Activated CD8-positive, alpha-beta T cell treated with anti-CD3 and anti-CD28 coated beads for 36 hours (primary cell): Measurements from ENCODE around the gene SLC4A8. TPM values are rescaled to one million over a fixed set of nuclear protein-coding genes. Genes with fewer than 3 reads are reported as not detected.
A peak's percentile ranks its signal among the peaks of the same experiment; 100 is the strongest.

Experiments
- ATAC-seq: fragments of 200-7000 bp; cut with Tn5 transposase; one replicate; pipeline ENCODE4 v1.10.0; 2021; ENCODE audit warnings: mild to moderate bottlenecking, moderate library complexity
- CTCF ChIA-PET: fragments of 350-600 bp; sonication (Branson Sonifier 250); formaldehyde crosslinking; loops from one replicate; lab custom pipeline; 2021; ENCODE audit warnings: antibody characterized with exemption; lab: Charles Lee
- POLR2A ChIA-PET: fragments of 350-600 bp; sonication (Branson Sonifier 250); formaldehyde crosslinking; loops from one replicate; lab custom pipeline; 2021; ENCODE audit warnings: antibody characterized with exemption; lab: Charles Lee
- DNase-seq: peaks from one replicate; pipeline ENCODE4 v3.0.0-alpha.2; 2020
- H3K27ac Mint-ChIP-seq: one replicate; pipeline ENCODE4 v1.8.0; 2021; ENCODE audit warnings: mild to moderate bottlenecking, mixed read lengths
- H3K27me3 Mint-ChIP-seq: one replicate; pipeline ENCODE4 v1.8.0; 2021; ENCODE audit warnings: mixed read lengths
- H3K36me3 Mint-ChIP-seq: one replicate; pipeline ENCODE4 v1.8.0; 2021; ENCODE audit warnings: low read depth, mixed read lengths
- H3K4me1 Mint-ChIP-seq: one replicate; pipeline ENCODE4 v1.8.0; 2021; ENCODE audit warnings: low read depth, mixed read lengths
- H3K4me3 Mint-ChIP-seq: one replicate; pipeline ENCODE4 v1.8.0; 2021; ENCODE audit warnings: mild to moderate bottlenecking, moderate library complexity, mixed read lengths
- H3K9me3 Mint-ChIP-seq: one replicate; pipeline ENCODE4 v1.8.0; 2021; ENCODE audit warnings: mixed read lengths
- CTCF ChIP-seq: fragments of 200-600 bp; IDR thresholded peaks from one replicate; pipeline ENCODE4 v1.8.0; 2022; ENCODE audit warnings: antibody characterized with exemption, mild to moderate bottlenecking
- intact Hi-C: fragments of 100-400 bp; cut with micrococcal nuclease; formaldehyde crosslinking; loops from one replicate; pipeline ENCODE4 v1.10.0; 2022
- total RNA-seq, 2 experiments: library from RNA; stranded (reverse); gene quantifications; one replicate each; pipeline ENCODE4 v1.2.3, GENCODE V29; 2021

The SLC4A8 gene
- total RNA-seq, 2 experiments from 2014 or later, result 1.1 to 2.7 TPM

GRCh38 chr12:51472984-51473383 lies 48.4 kb downstream of the SLC4A8 start:
- Mint-ChIP-seq H3K27ac (no peak overlapping the region), H3K9me3 (no peaks in the 10 kb centered on the region), H3K36me3 (no peaks in the 10 kb centered on the region), H3K4me3 (no peak overlapping the region), H3K4me1 (no peaks in the 10 kb centered on the region), H3K27me3 (no peaks in the 10 kb centered on the region)
- ChIA-PET POLR2A (no interaction called here), CTCF (no interaction called here)
- intact Hi-C loops, result no loop called here
- no peak for TF ChIP-seq CTCF
- ATAC-seq, result no peak
- DNase-seq, result no peak

GRCh38 chr12:51473947-51474346 lies 49.3 kb downstream of the SLC4A8 start:
- intact Hi-C loops, result no loop called here
- H3K4me1 Mint-ChIP-seq, result no peaks in the 10 kb centered on the region
- H3K27ac Mint-ChIP-seq, result no peak overlapping the region
- ChIA-PET POLR2A (interaction anchor here (0.9 kb wide), 1 partner anchor 105 kb away, joined by 3 read pairs; no protein-coding TSS in a partner anchor), CTCF (no interaction called here)
- no peak for DNase-seq
- no peaks in the 10 kb centered on the region for H3K27me3 Mint-ChIP-seq
- TF ChIP-seq CTCF, result no peak
- H3K36me3 Mint-ChIP-seq, result no peaks in the 10 kb centered on the region
- no peaks in the 10 kb centered on the region for H3K9me3 Mint-ChIP-seq
- no peak overlapping the region for H3K4me3 Mint-ChIP-seq
- no peak for ATAC-seq

GRCh38 chr12:51475543-51475942 lies 50.9 kb downstream of the SLC4A8 start:
- H3K36me3 Mint-ChIP-seq, result no peaks in the 10 kb centered on the region
- ChIA-PET CTCF (interaction anchor here (1.0 to 1.1 kb wide), 2 partner anchors 9 to 57 kb away, joined by 3 to 5 read pairs; no protein-coding TSS in a partner anchor), POLR2A (no interaction called here)
- no peak overlapping the region for H3K4me3 Mint-ChIP-seq
- no peaks in the 10 kb centered on the region for H3K9me3 Mint-ChIP-seq
- H3K4me1 Mint-ChIP-seq, result peaks cover 4% of the 10 kb centered on the region
- DNase-seq, result no peak
- no peak for TF ChIP-seq CTCF
- intact Hi-C loops, result no loop called here
- no peaks in the 10 kb centered on the region for H3K27me3 Mint-ChIP-seq
- no peak for ATAC-seq
- H3K27ac Mint-ChIP-seq, result no peak overlapping the region

GRCh38 chr12:51480978-51481377 lies 56.3 kb downstream of the SLC4A8 start:
- DNase-seq (no peak), ATAC-seq (no peak)
- H3K27me3 Mint-ChIP-seq, result no peaks in the 10 kb centered on the region
- peaks cover 43% of the 10 kb centered on the region for H3K4me1 Mint-ChIP-seq
- no peaks in the 10 kb centered on the region for H3K9me3 Mint-ChIP-seq
- ChIA-PET CTCF (interaction anchor here (1.8 kb wide), 1 partner anchor 51 kb away, joined by 4 read pairs; no protein-coding TSS in a partner anchor), POLR2A (no interaction called here)
- intact Hi-C loops, result no loop called here
- peak overlapping the region; percentile 76 for H3K27ac Mint-ChIP-seq
- no peak for TF ChIP-seq CTCF
- H3K4me3 Mint-ChIP-seq, result no peak overlapping the region
- no peaks in the 10 kb centered on the region for H3K36me3 Mint-ChIP-seq

GRCh38 chr12:51482929-51483697 lies 58.5 kb downstream of the SLC4A8 start:
- peak overlapping the region; percentile 93 for H3K27ac Mint-ChIP-seq
- no peaks in the 10 kb centered on the region for H3K36me3 Mint-ChIP-seq
- DNase-seq (peak; percentile 66), ATAC-seq (peak; percentile 89)
- ChIA-PET CTCF (interaction anchor here (0.7 kb wide), 1 partner anchor 341 kb away, joined by 3 read pairs; no protein-coding TSS in a partner anchor), POLR2A (no interaction called here)
- intact Hi-C loops, result no loop called here
- no peaks in the 10 kb centered on the region for H3K27me3 Mint-ChIP-seq
- TF ChIP-seq CTCF, result no peak
- no peaks in the 10 kb centered on the region for H3K9me3 Mint-ChIP-seq
- H3K4me3 Mint-ChIP-seq, result peak overlapping the region; percentile 70
- peaks cover 43% of the 10 kb centered on the region for H3K4me1 Mint-ChIP-seq
